HG03095 (cell line): ENCODE measurements around the gene BCL2L1.

Experiments used
- ATAC-seq: cut with Tn5 transposase; IDR thresholded peaks from one replicate; pipeline ENCODE4 v1.9.1; 2021; ENCODE audit warnings: moderate library complexity; ENCODE audit not compliant: unreplicated experiment

BCL2L1 gene

GRCh38 chr20:31694842-31695593, 27.6 kb downstream of the BCL2L1 start:
- no peak for ATAC-seq

GRCh38 chr20:31693987-31694661, 28.5 kb downstream of the BCL2L1 start:
- no peak for ATAC-seq

- no peak for ATAC-seq
Measured at GRCh38 chr20:31693402-31693801, 29.3 kb downstream of the BCL2L1 start.

- ATAC-seq = peak; percentile 49
Measured at GRCh38 chr20:31691646-31692275, 30.9 kb downstream of the BCL2L1 start.

- ATAC-seq = no peak
Measured at GRCh38 chr20:31690124-31690666, 32.5 kb downstream of the BCL2L1 start.

- ATAC-seq = no peak
Measured at GRCh38 chr20:31689141-31689540, 33.5 kb downstream of the BCL2L1 start.

GRCh38 chr20:31687777-31688176, 34.9 kb downstream of the BCL2L1 start:
- no peak for ATAC-seq

- ATAC-seq = no peak
Measured at GRCh38 chr20:31685853-31686643, 36.6 kb downstream of the BCL2L1 start.

GRCh38 chr20:31684153-31685015, 38.3 kb downstream of the BCL2L1 start:
- no peak for ATAC-seq

GRCh38 chr20:31682927-31683326, 39.7 kb downstream of the BCL2L1 start:
- no peak for ATAC-seq

- ATAC-seq = no peak
Measured at GRCh38 chr20:31682352-31682751, 40.3 kb downstream of the BCL2L1 start.

GRCh38 chr20:31681769-31682168, 40.9 kb downstream of the BCL2L1 start:
- ATAC-seq = no peak

- ATAC-seq = no peak
Measured at GRCh38 chr20:31681128-31681727, 41.4 kb downstream of the BCL2L1 start.

GRCh38 chr20:31680286-31681127, 42.2 kb downstream of the BCL2L1 start:
- ATAC-seq = no peak

- ATAC-seq = no peak
Measured at GRCh38 chr20:31679357-31680285, 43.0 kb downstream of the BCL2L1 start.

GRCh38 chr20:31678389-31679356, 44.0 kb downstream of the BCL2L1 start:
- no peak for ATAC-seq
